ENCODE measurements around the gene RYR2.

- TF ChIP-seq SUZ12 (IDR thresholded peaks at IDR 0.05) (no peak), BHLHE40 (IDR thresholded peaks at IDR 0.05; ENCODE audit: borderline replicate concordance) (no peak), LEF1 (IDR thresholded peaks at IDR 0.05; ENCODE audit: borderline replicate concordance) (no peak), FOXA1 (IDR thresholded peaks at IDR 0.05) (no peak), ELF4 (IDR thresholded peaks at IDR 0.05) (no peak), NFRKB (IDR thresholded peaks at IDR 0.05) (no peak), FOXM1 (IDR thresholded peaks at IDR 0.05; ENCODE audit: borderline replicate concordance) (no peak), ZNF384 (IDR thresholded peaks at IDR 0.05) (no peak), SP1 (IDR thresholded peaks at IDR 0.05) (no peak), ARNT (IDR thresholded peaks at IDR 0.05) (no peak)
Observed at GRCh38 chr1:237478842-237479241, 436.9 kb downstream of the RYR2 start.

Data from HEK293T (cell line).